HepG2 (cell line): Measurements from ENCODE around the gene ZNF780B. TPM values are rescaled to one million over a fixed set of nuclear protein-coding genes. Genes with fewer than 3 reads are reported as not detected.
A peak's percentile ranks its signal among the peaks of the same experiment; 100 is the strongest.

Source experiments
- BCL6 ChIP-seq: IDR thresholded peaks from 2 replicates; pipeline ENCODE4 v1.6.1; 2016; ENCODE audit warnings: missing genetic modification reagents, missing compliant biosample characterization
- HDAC6 ChIP-seq: fragments of 200-600 bp; sonication (generic); IDR thresholded peaks from 2 replicates; pipeline ENCODE4 v1.7.0; 2017; ENCODE audit warnings: mild to moderate bottlenecking, antibody characterized with exemption, low read length, low read depth
- JUN ChIP-seq: sonication (generic); formaldehyde crosslinking; IDR thresholded peaks from 2 replicates; pipeline ENCODE4 v1.4.0; 2020; ENCODE audit warnings: mild to moderate bottlenecking, missing genetic modification reagents
- JUNB ChIP-seq: sonication (generic); formaldehyde crosslinking; IDR thresholded peaks from 2 replicates; pipeline ENCODE4 v1.8.0; 2022; ENCODE audit warnings: missing genetic modification reagents, mild to moderate bottlenecking, borderline replicate concordance
- KLF12 ChIP-seq: sonication (generic); formaldehyde crosslinking; IDR thresholded peaks from 2 replicates; pipeline ENCODE4 v1.4.0; 2020; ENCODE audit warnings: missing genetic modification reagents, borderline replicate concordance
- KLF16 ChIP-seq, 2 experiments: sonication (generic) in 1 of 2; formaldehyde crosslinking in 1 of 2; IDR thresholded peaks; 2 replicates each; pipeline versions ENCODE4 v1.6.1 to v1.8.0; 2016 to 2023; ENCODE audit warnings: missing genetic modification reagents in 2 of 2, missing compliant biosample characterization in 1 of 2
- MIER3 ChIP-seq: IDR thresholded peaks from 2 replicates; pipeline ENCODE4 v1.6.1; 2016; ENCODE audit warnings: missing compliant biosample characterization, borderline replicate concordance
- NBN ChIP-seq: fragments of 450-650 bp; conservative IDR thresholded peaks from 2 replicates; pipeline ENCODE4 v1.6.1; 2017
- NFYC ChIP-seq: IDR thresholded peaks from 2 replicates; pipeline ENCODE4 v1.6.1; 2016; ENCODE audit warnings: missing genetic modification reagents, missing compliant biosample characterization
- RNF2 ChIP-seq: fragments of 450-650 bp; conservative IDR thresholded peaks from 2 replicates; pipeline ENCODE4 v1.6.1; 2016; ENCODE audit warnings: low read depth
- SAFB2 ChIP-seq: sonication (generic); formaldehyde crosslinking; IDR thresholded peaks from 2 replicates; pipeline ENCODE4 v1.5.1; 2020; ENCODE audit warnings: missing genetic modification reagents, low read depth, mild to moderate bottlenecking, borderline replicate concordance
- TRIM24 ChIP-seq: sonication (generic); formaldehyde crosslinking; IDR thresholded peaks from 2 replicates; pipeline ENCODE4 v1.8.0; 2022; ENCODE audit warnings: mild to moderate bottlenecking, missing genetic modification reagents
- ZNF101 ChIP-seq: sonication (generic); formaldehyde crosslinking; IDR thresholded peaks from 2 replicates; pipeline ENCODE4 v1.4.0; 2020; ENCODE audit warnings: mild to moderate bottlenecking, low read depth, missing genetic modification reagents, borderline replicate concordance
- ZNF383 ChIP-seq: sonication (generic); formaldehyde crosslinking; IDR thresholded peaks from 2 replicates; pipeline ENCODE4 v1.4.0; 2020; ENCODE audit warnings: missing genetic modification reagents, mild to moderate bottlenecking, borderline replicate concordance
- ZNF530 ChIP-seq: sonication (generic); formaldehyde crosslinking; IDR thresholded peaks from 2 replicates; pipeline ENCODE4 v1.5.0; 2020; ENCODE audit warnings: low read depth, mild to moderate bottlenecking, missing genetic modification reagents
- ZNF547 ChIP-seq: sonication (generic); formaldehyde crosslinking; IDR thresholded peaks from 2 replicates; pipeline ENCODE4 v1.5.1; 2020; ENCODE audit warnings: mild to moderate bottlenecking, missing genetic modification reagents
- ZNF550 ChIP-seq: sonication (generic); formaldehyde crosslinking; IDR thresholded peaks from 2 replicates; pipeline ENCODE4 v1.4.0; 2020; ENCODE audit warnings: mild to moderate bottlenecking, missing genetic modification reagents, borderline replicate concordance
- ZNF567 ChIP-seq: sonication (generic); formaldehyde crosslinking; IDR thresholded peaks from 2 replicates; pipeline ENCODE4 v1.8.1; 2023; ENCODE audit warnings: mild to moderate bottlenecking, missing genetic modification reagents, borderline replicate concordance
- ZNF652 ChIP-seq: IDR thresholded peaks from 2 replicates; pipeline ENCODE4 v1.6.1; 2016; ENCODE audit warnings: low read depth, borderline replicate concordance
- polyA plus RNA-seq, 8 experiments: library from polyadenylated mRNA; depleted of rRNA in 3 of 8; stranded (reverse) in 7 of 8; unstranded in 1 of 8; fragments of >200 nt; fragmentation: Illumina TruSeq in 4 of 8; extraction: Trizol in 4 of 8; gene quantifications; 2 replicates each; pipeline versions ENCODE4 v1.2.1 to v1.2.3, GENCODE V29; 2011 to 2016; ENCODE audit warnings: low read depth in 4 of 8, missing spikeins in 1 of 8, mixed read lengths in 1 of 8; ENCODE audit not compliant: insufficient read depth in 1 of 8
- total RNA-seq, 5 experiments: library from RNA; depleted of rRNA; stranded (reverse); fragments of >200 nt; fragmentation: Illumina TruSeq; extraction: Trizol; gene quantifications; 2 replicates each; pipeline ENCODE4 v1.2.3, GENCODE V29; 2016; ENCODE audit warnings: low read depth in 1 of 5
- TF ChIP-seq, protein P1 (sequence below): sonication (generic); formaldehyde crosslinking; IDR thresholded peaks from 2 replicates; pipeline ENCODE4 v1.4.0; 2020; ENCODE audit warnings: missing genetic modification reagents, mild to moderate bottlenecking, borderline replicate concordance
- TF ChIP-seq, protein P2 (sequence below): sonication (generic); formaldehyde crosslinking; IDR thresholded peaks from 2 replicates; pipeline ENCODE4 v1.5.0; 2020; ENCODE audit warnings: mild to moderate bottlenecking, missing genetic modification reagents
- TF ChIP-seq, protein P3 (sequence below): sonication (generic); formaldehyde crosslinking; IDR thresholded peaks from 2 replicates; pipeline ENCODE4 v1.9.0; 2021; ENCODE audit warnings: missing genetic modification reagents, borderline replicate concordance
- TF ChIP-seq, protein P4 (sequence below): sonication (generic); formaldehyde crosslinking; IDR thresholded peaks from 2 replicates; pipeline ENCODE4 v1.8.0; 2022; ENCODE audit warnings: mild to moderate bottlenecking, missing genetic modification reagents; ENCODE audit not compliant: insufficient replicate concordance

Gene ZNF780B
- total and polyA plus RNA-seq, 2 of the 13 experiments (the other 11 are each of a cell fraction or from before 2014, with no cell fraction given): 6.6 to 21.9 TPM

DNA sequence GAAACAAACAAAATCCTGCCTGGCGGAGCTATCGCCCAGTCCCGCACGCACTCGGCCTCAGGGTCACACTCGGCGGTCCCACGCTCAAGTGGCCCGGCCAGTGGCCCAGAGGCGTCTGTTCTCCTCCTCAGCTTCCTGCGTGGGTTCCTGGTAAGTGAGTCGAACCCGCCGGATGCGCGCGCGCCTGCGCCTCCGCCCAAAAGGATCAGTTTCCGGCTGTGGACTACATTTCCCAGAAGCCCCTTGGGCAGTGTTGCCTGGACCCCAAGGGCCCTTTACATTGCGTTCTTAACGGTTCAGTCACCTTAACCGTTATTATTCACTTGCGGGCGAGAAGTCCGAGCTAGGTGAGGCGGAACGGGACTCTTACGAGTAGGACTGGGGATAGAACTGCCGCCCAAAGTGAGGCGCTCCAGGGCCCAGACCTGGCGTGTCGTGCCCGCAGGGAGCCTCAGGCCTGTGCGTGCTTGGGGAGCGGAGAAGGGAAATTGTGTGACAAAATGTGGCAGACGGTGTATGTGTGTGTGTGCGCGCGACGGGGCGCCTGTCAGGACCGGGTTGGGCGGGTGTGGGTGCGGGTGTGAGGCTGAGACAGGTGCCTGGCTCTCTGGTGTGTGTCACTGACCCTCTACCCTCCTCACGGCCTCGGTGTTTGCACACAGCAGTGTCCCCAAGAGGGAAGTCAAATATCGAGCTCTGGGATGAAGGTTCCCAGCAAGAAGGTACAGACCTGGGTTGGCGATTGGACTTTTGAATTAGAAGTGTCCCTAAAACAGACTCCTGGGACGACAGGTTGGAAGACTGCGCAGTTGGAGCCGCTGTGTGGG, 59.0 kb downstream of the ZNF780B start, which contains the start of gene ZNF546 (continued):
- TF ChIP-seq, protein P1, sequence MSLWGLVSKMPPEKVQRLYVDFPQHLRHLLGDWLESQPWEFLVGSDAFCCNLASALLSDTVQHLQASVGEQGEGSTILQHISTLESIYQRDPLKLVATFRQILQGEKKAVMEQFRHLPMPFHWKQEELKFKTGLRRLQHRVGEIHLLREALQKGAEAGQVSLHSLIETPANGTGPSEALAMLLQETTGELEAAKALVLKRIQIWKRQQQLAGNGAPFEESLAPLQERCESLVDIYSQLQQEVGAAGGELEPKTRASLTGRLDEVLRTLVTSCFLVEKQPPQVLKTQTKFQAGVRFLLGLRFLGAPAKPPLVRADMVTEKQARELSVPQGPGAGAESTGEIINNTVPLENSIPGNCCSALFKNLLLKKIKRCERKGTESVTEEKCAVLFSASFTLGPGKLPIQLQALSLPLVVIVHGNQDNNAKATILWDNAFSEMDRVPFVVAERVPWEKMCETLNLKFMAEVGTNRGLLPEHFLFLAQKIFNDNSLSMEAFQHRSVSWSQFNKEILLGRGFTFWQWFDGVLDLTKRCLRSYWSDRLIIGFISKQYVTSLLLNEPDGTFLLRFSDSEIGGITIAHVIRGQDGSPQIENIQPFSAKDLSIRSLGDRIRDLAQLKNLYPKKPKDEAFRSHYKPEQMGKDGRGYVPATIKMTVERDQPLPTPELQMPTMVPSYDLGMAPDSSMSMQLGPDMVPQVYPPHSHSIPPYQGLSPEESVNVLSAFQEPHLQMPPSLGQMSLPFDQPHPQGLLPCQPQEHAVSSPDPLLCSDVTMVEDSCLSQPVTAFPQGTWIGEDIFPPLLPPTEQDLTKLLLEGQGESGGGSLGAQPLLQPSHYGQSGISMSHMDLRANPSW (CRISPR knock-in tag): no peak
- TF ChIP-seq, protein P2, sequence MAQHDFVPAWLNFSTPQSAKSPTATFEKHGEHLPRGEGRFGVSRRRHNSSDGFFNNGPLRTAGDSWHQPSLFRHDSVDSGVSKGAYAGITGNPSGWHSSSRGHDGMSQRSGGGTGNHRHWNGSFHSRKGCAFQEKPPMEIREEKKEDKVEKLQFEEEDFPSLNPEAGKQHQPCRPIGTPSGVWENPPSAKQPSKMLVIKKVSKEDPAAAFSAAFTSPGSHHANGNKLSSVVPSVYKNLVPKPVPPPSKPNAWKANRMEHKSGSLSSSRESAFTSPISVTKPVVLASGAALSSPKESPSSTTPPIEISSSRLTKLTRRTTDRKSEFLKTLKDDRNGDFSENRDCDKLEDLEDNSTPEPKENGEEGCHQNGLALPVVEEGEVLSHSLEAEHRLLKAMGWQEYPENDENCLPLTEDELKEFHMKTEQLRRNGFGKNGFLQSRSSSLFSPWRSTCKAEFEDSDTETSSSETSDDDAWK (CRISPR knock-in tag): no peak
- TF ChIP-seq RNF2 (no peak), ZNF530 (CRISPR knock-in tag) (no peak), ZNF101 (CRISPR knock-in tag) (no peak; the same call in 1 of the 2 replicates), BCL6 (peak; percentile 56; the same call in 1 of the 2 replicates), ZNF550 (no peak), MIER3 (CRISPR knock-in tag) (peak; percentile 57; the same call in 1 of the 2 replicates), KLF16 (CRISPR knock-in tag; IDR thresholded peaks at IDR 0.05) (peak in 1 of 2 experiments; percentile 64; a peak in 1 of 4 replicates), ZNF652 (CRISPR knock-in tag) (no peak; the same call in 1 of the 2 replicates), NBN (no peak), HDAC6 (no peak), ZNF547 (peak; percentile 60; the same call in 1 of the 2 replicates), JUN (CRISPR knock-in tag) (peak; percentile 55; the same call in 1 of the 2 replicates), KLF12 (peak; percentile 62), SAFB2 (CRISPR knock-in tag) (no peak), JUNB (CRISPR knock-in tag) (no peak), TRIM24 (no peak), ZNF567 (peak; percentile 76; the same call in 1 of the 2 replicates), ZNF383 (CRISPR knock-in tag) (peak; percentile 50; the same call in 1 of the 2 replicates), NFYC (CRISPR knock-in tag) (no peak; the same call in 1 of the 2 replicates)
- TF ChIP-seq, protein P3, sequence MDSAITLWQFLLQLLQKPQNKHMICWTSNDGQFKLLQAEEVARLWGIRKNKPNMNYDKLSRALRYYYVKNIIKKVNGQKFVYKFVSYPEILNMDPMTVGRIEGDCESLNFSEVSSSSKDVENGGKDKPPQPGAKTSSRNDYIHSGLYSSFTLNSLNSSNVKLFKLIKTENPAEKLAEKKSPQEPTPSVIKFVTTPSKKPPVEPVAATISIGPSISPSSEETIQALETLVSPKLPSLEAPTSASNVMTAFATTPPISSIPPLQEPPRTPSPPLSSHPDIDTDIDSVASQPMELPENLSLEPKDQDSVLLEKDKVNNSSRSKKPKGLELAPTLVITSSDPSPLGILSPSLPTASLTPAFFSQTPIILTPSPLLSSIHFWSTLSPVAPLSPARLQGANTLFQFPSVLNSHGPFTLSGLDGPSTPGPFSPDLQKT (CRISPR knock-in tag): no peak
- TF ChIP-seq, protein P4, sequence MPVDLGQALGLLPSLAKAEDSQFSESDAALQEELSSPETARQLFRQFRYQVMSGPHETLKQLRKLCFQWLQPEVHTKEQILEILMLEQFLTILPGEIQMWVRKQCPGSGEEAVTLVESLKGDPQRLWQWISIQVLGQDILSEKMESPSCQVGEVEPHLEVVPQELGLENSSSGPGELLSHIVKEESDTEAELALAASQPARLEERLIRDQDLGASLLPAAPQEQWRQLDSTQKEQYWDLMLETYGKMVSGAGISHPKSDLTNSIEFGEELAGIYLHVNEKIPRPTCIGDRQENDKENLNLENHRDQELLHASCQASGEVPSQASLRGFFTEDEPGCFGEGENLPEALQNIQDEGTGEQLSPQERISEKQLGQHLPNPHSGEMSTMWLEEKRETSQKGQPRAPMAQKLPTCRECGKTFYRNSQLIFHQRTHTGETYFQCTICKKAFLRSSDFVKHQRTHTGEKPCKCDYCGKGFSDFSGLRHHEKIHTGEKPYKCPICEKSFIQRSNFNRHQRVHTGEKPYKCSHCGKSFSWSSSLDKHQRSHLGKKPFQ (CRISPR knock-in tag): no peak
